GM13976 (cell line): Measurements from ENCODE around the gene CDH23.

Source experiments
- DNase-seq: peaks from one replicate; pipeline ENCODE4 v3.0.0; 2012; ENCODE audit warnings: low spot score
- CTCF ChIP-seq: IDR thresholded peaks from 2 replicates; pipeline ENCODE4 v1.5.1; 2012; ENCODE audit warnings: borderline replicate concordance, mild to moderate bottlenecking; ENCODE audit not compliant: insufficient read depth; ENCODE audit errors: extremely low read depth, missing control alignments, control extremely low read depth
- in situ Hi-C: fragments of 300-500 bp; cut with MboI; formaldehyde crosslinking; loops from one replicate; pipeline ENCODE4 v1.12.0; 2022; ENCODE audit warnings: low sequenced_read_pairs, mixed read lengths, inconsistent platforms; ENCODE audit not compliant: unreplicated experiment

The CDH23 gene

GRCh38 chr10:71360735-71361134 lies 36.0 kb upstream of the CDH23 start:
- TF ChIP-seq CTCF, result no peak
- no peak for DNase-seq
- in situ Hi-C loops, result no loop called here

DNA sequence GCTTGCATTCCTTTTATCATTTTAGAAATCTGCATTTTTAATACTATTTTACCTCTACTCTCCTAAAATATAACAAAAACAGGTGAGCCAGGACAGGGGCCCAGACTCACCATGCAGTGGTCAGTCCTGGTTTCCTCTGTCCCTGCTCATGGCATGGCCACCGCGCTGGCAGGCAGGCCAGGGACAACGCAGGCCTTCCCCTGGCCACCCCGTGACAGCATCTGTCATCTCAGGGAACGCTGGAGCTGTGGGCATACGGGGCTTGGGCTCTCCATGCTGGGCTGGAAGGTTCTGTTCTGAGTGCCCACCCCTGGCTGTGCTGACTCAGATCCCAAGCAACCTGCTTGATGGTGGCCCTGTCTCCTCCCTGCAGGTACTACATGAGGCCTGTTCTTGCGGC lies 35.1 kb upstream of the CDH23 start:
- no peak for DNase-seq
- no peak for TF ChIP-seq CTCF
- in situ Hi-C loops, result no loop called here

DNA sequence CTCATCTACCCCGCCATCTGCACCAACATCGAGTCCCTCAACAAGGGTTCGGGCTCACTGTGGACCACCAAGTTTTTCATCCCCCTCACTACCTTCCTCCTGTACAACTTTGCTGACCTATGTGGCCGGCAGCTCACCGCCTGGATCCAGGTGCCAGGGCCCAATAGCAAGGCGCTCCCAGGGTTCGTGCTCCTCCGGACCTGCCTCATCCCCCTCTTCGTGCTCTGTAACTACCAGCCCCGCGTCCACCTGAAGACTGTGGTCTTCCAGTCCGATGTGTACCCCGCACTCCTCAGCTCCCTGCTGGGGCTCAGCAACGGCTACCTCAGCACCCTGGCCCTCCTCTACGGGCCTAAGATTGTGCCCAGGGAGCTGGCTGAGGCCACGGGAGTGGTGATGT lies 34.6 kb upstream of the CDH23 start:
- DNase-seq, result no peak
- no peak for TF ChIP-seq CTCF
- in situ Hi-C loops, result no loop called here

DNA sequence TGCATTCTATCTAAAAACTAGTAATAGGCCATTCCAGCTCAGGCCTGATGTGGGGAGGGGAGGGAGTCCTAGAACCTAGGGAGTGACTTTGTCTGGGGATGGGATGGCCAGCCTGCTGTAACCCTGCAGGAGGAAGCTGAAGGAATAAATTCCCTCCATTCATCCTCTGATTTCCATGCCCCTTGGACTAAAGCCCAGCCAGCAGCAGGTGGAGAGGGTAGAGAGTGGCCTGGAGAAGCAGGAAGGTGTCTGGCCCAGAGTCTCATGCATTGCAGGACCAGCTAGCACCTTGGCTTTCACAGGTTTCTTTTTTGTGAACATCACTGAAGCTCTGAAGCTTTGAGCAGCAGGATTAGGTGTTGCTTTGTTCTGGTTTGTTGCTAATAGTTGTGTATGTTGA lies 32.8 kb upstream of the CDH23 start:
- no peak for TF ChIP-seq CTCF
- no peak for DNase-seq
- in situ Hi-C loops, result no loop called here

DNA sequence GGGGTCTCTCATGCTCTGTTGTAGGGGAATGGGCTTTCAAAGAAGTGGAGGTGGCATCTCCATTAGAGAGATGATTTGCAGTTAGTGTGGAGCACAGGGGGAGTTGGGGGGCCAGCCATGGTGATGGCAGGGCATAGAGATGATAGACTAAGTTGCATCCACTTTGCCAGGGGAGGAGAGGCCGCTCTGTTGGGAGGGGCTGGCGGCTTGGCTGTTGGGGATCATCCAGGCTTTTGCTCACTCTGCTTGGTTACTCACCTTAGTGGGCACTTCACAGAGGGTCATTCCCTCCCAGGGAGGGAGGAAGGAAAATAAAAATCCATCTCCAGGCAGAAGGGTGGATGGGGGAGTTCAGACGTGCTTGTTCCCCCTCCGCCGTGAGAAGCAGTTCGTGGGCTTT lies 31.4 kb upstream of the CDH23 start:
- in situ Hi-C loops, result no loop called here
- TF ChIP-seq CTCF, result no peak

GRCh38 chr10:71366690-71367089 lies 30.0 kb upstream of the CDH23 start:
- no peak for TF ChIP-seq CTCF
- in situ Hi-C loops, result no loop called here
- no peak for DNase-seq

More for the DNA sequence above, 31.4 kb upstream of the CDH23 start:
- DNase-seq, result no peak

- no peak for DNase-seq
- no peak for TF ChIP-seq CTCF
Observed at GRCh38 chr10:71367271-71367670, 29.4 kb upstream of the CDH23 start.

More at GRCh38 chr10:71367271-71367670, 29.4 kb upstream of the CDH23 start:
- in situ Hi-C loops, result no loop called here
